GM19324 (cell line): ENCODE data around the gene IGDCC3.

Experiments used
- ATAC-seq: cut with Tn5 transposase; IDR thresholded peaks from one replicate; pipeline ENCODE4 v1.9.1; 2021; ENCODE audit warnings: mild to moderate bottlenecking, moderate library complexity; ENCODE audit not compliant: unreplicated experiment, low FRiP score

IGDCC3 gene

GRCh38 chr15:65391732-65392131 lies 13.9 kb upstream of the IGDCC3 start:
- ATAC-seq: no peak

- ATAC-seq: no peak
Observed at GRCh38 chr15:65390447-65390846, 12.6 kb upstream of the IGDCC3 start.

DNA sequence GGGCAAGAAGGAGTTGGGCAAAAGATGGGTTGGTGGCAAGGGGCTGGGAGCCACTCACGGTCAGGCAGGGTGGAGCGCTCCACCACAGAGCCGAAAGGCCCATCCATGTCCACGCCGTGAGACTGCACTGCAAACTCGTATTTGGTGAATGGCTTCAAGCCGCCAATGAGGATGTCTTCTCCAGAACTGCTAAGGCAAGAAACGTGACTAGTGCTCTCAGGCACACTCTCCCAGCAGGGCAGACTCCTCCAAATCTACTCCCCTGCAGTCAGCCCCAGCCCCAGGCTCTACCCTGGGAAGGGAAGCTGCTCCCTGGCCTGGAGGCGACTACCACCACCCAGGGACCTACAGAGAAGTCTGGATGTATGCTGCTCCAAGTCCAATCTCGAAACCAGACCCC lies 11.4 kb upstream of the IGDCC3 start:
- ATAC-seq: no peak

DNA sequence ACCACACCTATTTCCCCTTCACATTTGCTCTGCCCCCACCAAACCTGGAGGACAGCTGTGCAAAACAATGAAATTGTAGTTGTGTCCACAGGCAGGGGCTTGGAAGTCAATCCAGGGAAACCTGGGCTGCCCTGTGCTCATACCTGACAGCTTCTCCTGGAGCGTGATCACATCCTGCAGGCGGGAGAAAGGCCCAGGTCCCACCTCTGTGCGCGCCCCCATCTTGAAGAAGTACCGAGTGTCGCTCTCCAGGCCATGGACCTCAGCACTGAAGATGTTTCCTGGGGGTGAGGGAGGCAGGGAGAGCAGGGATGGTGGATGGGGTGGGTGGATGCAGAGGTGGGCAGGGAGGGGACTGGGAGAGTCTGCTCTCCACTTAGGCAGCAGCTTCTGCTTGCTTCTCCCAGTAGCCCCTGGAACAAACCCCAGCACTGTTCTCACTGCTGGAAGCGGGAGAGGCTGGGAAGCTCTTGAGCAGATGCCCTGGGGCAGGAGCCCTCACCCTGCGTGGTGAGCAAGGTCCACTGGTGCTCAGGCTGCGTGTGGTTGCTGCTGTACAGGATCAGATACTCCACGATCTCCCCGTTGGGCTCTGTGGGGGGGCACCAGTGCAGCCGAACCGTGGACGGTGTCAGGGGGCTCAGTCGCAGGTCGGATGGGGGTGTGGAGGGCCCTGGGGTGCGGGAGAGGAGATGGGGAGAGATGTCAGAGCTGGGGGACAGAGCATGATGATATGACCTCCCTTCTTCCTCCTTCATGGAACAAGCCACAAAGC lies 10.7 kb upstream of the IGDCC3 start:
- ATAC-seq: no peak

DNA sequence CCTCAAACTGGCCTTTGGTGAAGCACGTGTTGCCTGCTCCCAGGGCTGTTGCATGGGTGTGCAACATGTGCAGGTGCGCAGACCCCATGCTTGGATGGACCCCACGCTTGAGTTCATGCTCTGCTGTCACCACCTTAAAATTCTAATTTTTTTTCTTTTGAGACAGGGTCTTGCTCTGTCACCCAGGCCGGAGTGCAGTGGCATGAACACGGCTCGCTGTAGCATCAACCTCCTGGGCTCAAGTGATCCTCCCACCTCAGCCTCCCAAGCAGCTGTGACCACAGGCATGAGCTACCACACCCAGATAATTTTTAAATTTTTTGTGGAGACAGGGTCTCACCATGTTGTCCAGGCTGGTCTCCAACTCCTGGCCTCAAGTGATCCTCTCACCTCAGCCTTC lies 9.1 kb upstream of the IGDCC3 start:
- no peak for ATAC-seq

DNA sequence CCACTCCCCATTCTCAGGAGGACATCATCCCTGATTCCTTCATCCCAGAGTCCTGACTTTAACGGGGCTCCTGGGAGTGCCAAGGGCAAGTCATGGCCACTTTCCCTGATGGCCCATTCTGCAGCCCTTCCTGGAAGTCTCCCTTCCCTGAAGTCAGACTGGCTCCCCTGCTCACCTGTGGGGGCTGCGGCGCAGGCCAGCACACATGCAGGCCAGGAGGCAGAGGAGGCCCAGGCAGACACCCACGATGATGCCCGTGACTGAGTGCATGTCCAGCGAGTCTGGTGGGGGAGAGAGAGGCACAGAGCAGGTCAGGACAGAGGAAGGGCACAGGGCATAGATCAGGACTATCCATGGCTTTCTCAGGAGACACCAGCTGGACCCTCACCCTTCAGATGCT lies 8.6 kb upstream of the IGDCC3 start:
- ATAC-seq: no peak

- ATAC-seq: no peak
Observed at GRCh38 chr15:65385870-65386258, 8.1 kb upstream of the IGDCC3 start.

- no peak for ATAC-seq
Observed at GRCh38 chr15:65384895-65385869, 7.4 kb upstream of the IGDCC3 start.

- ATAC-seq: no peak
Observed at GRCh38 chr15:65384505-65384894, 6.7 kb upstream of the IGDCC3 start.

DNA sequence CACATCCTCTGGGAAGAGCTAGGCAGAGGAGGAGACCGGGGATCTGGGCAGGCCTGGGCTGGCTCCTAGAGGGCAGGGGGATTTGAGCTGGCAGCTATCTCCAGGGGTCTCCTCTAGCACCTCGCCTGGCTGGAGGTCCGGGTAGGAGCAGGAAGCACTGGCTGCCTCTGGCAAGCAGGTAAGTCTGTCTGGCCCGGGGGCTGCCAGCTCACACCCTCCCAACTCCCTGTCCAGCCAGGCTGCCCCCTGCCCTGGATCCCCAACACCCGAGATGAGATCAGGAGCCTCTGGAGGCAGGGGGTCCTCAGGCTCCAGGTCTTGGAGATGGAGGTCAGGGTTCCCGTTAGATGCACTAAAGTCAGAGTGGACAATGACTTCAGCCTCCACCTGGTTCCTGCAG lies 6.2 kb upstream of the IGDCC3 start:
- no peak for ATAC-seq

DNA sequence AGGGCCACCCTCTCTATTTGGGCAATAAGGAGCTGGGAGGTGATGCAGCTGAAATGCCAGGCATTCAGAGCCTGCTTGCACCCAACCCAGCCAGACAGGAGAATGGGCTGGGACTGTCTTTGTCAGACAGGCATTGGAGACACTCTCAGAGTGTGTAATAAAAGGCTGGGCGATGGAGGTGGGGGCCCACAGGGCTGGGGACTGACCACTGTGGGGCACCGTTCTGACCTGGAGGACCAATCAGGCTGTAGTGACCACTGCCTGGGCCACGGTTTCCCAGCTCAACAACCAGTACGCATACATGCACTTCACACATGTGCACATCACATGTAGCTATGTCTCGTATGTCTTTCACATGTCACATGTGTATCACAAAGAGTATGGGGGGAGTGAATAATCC lies 5.7 kb upstream of the IGDCC3 start:
- no peak for ATAC-seq

DNA sequence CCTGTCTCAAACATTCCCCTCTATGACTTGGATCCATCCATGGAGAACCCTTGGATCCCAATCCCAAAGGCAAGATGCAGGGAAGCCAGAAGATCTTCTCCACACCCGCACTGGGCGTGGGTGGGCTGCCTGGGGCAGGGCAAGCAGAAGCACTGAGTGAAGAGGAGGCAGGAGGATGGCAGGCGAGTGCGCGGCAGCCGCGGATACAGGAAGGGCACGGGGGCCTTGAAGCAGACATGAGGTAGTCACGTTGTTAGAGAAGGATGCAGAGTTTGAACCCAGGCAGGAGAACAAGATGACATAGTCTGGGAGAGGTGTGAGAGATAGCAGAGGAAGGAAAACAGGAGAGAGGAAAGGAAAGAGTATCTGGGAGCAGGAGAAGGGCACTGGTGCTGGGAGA lies 5.1 kb upstream of the IGDCC3 start:
- no peak for ATAC-seq

DNA sequence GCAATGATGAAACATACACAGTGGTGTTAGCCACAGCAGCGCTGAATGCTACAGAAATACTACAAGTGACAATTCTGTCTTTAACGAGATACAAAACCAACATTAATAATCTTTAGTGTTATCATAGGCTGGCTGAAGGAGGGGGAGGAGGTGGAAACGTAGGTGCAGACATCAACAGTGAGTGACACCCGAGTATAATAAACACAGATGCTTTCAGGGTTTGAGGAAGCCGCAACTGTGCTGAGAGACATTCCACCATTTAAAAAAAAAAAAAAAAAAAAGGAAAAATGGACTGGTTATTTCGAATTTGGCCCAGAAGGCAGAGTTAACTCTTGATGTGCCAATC lies 4.3 kb upstream of the IGDCC3 start:
- no peak for ATAC-seq

DNA sequence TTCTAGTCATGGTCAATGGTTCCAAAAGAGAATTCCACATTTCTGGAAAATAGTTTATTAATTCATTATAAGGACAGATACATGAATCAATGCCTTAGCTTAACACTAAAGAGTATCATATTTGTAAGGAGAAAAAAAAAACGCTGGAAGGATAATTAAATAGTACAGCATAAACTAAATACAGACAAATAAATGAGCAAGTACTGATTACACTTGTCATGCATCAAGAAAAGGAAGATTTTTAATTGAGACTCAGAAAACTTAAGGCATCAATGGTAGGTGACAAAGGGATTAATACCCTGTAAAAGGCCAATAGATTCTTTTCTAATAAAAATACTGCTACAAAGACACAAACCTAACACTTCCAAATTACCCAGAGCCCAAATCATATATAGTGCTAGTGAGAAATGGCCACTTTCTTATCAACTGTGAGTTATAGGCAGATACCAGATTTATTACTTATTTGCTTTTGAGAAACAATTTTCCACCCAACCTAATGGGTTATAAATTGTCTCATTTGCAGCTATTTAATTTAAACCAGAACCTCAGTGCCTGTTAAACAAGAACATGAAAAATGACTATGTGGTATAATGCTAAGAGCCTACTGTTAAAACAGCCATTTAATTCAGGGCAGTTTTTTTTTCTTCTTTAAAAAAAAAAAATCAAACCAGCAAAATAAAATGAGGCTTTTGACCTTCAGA lies 3.8 kb upstream of the IGDCC3 start:
- no peak for ATAC-seq

DNA sequence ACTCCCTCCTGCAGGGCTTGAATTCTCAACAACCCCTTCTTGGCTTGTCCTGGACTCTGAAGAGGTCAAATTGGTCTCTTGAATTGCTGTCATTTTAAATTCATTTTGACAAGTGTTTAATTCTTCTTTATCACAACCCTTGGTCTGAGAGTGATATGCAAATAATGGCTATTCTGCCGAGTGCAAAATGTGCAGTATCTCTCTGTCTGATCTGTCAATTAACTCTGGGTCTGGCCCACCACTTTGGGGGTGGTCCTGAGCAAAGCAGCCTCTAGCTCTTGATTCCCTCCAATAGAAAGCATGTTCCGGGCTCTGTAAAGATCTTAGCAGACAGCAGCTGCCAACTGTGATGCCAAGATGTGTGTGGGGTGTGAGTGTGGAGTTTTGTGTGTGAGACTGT lies 2.2 kb upstream of the IGDCC3 start:
- ATAC-seq: no peak

- no peak for ATAC-seq
Observed at GRCh38 chr15:65377105-65377975, 462 bp downstream of the IGDCC3 start.

DNA sequence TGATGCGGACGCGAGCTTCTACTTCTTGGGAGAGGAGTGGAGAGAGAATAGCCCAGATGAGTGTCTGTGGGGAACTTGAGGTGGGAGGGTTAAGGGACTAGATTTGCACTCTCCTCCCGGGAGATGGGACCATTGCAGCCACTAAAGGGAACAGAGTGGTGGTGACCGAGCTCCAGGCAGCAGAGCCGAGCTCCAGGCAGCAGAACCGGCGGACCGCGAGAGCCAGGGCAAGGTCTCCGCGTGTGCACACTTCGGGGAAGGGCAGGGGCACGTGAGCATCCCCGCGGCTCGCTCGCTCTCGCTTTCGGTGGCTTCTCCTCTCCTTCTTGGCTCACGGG lies 1.1 kb downstream of the IGDCC3 start:
- no peak for ATAC-seq

DNA sequence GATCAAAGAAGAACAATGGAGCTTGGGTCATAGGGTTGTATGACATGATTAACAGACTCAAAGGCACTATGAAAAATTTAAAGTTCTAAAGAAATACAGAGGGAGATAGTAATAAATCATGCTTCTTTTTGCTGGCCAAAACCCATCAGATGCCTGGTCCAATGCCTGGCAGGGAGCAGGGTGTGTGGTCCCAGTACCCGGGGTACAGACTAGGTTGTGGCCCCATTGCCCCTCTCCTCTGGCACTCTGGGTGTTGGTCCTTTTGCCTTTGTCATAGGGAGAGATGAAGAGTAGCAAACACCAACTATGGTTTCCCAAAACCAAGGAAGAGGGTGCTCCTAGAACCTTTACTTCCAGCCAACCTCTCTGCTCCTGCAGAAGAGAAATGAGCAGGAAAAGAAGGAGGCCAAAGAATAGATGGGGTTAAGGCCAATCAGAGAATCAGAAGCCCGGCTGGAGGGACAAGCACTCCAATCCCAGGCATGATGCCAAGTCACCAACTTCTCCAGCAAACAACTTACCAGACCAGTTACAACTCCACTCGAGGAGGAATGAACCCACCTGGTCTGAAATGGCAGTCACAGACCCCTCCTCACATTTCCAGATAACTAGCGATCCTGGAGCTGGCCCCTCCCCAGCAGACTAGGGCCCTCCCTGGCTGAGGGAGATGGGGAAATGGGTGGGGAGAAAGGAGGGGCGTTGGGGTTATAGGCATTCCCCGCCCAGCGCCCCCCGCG lies 1.8 kb downstream of the IGDCC3 start:
- no peak for ATAC-seq

GRCh38 chr15:65374821-65375401 lies 2.9 kb downstream of the IGDCC3 start:
- no peak for ATAC-seq
